HG02678 (cell line): ENCODE data around the gene DKK1.

Experiments used
- ATAC-seq: cut with Tn5 transposase; IDR thresholded peaks from one replicate; pipeline ENCODE4 v1.9.1; 2021; ENCODE audit warnings: mild to moderate bottlenecking, moderate library complexity; ENCODE audit not compliant: unreplicated experiment

DKK1 gene

GRCh38 chr10:52316500-52316899 lies 2.4 kb downstream of the DKK1 start:
- no peak for ATAC-seq

GRCh38 chr10:52318136-52318701 lies 4.1 kb downstream of the DKK1 start:
- no peak for ATAC-seq

- ATAC-seq, result no peak
Observed at GRCh38 chr10:52318822-52319464, 4.9 kb downstream of the DKK1 start.

- no peak for ATAC-seq
Observed at GRCh38 chr10:52319926-52320325, 5.8 kb downstream of the DKK1 start.

- ATAC-seq, result no peak
Observed at GRCh38 chr10:52322323-52322722, 8.2 kb downstream of the DKK1 start.

- ATAC-seq, result no peak
Observed at GRCh38 chr10:52322936-52323335, 8.9 kb downstream of the DKK1 start.

GRCh38 chr10:52326382-52326781 lies 12.3 kb downstream of the DKK1 start:
- no peak for ATAC-seq

- ATAC-seq, result no peak
Observed at GRCh38 chr10:52331638-52332364, 17.7 kb downstream of the DKK1 start.

GRCh38 chr10:52332815-52333214 lies 18.7 kb downstream of the DKK1 start:
- ATAC-seq, result no peak

GRCh38 chr10:52334595-52334994 lies 20.5 kb downstream of the DKK1 start:
- ATAC-seq, result no peak

GRCh38 chr10:52335665-52336064 lies 21.6 kb downstream of the DKK1 start:
- no peak for ATAC-seq

GRCh38 chr10:52337225-52337624 lies 23.1 kb downstream of the DKK1 start:
- no peak for ATAC-seq

GRCh38 chr10:52343439-52343838 lies 29.4 kb downstream of the DKK1 start:
- ATAC-seq, result no peak

- ATAC-seq, result no peak
Observed at GRCh38 chr10:52346394-52347326, 32.6 kb downstream of the DKK1 start.

GRCh38 chr10:52347327-52347667 lies 33.2 kb downstream of the DKK1 start:
- ATAC-seq, result no peak

- ATAC-seq, result no peak
Observed at GRCh38 chr10:52348037-52348564, 34.0 kb downstream of the DKK1 start.

GRCh38 chr10:52351914-52352330 lies 37.8 kb downstream of the DKK1 start:
- ATAC-seq, result no peak

- ATAC-seq, result no peak
Observed at GRCh38 chr10:52353205-52353604, 39.1 kb downstream of the DKK1 start.

- no peak for ATAC-seq
Observed at GRCh38 chr10:52353960-52354394, 39.9 kb downstream of the DKK1 start.

GRCh38 chr10:52357971-52358370 lies 43.9 kb downstream of the DKK1 start:
- ATAC-seq, result no peak

- no peak for ATAC-seq
Observed at GRCh38 chr10:52359441-52359840, 45.4 kb downstream of the DKK1 start.
